Gastroesophageal sphincter (tissue), 3 donors: ENCODE measurements around the gene TECTB.

Experiments used
- EP300 ChIP-seq: sonication (generic); formaldehyde crosslinking; IDR thresholded peaks from one replicate; pipeline ENCODE4 v1.6.1; 2017; ENCODE audit warnings: antibody characterized with exemption, mild to moderate bottlenecking
- POLR2A ChIP-seq, 2 donors: fragments of 450-650 bp; IDR thresholded peaks; one replicate each; pipeline ENCODE4 v1.6.1; 2017; ENCODE audit warnings: antibody characterized with exemption in 2 of 2, mild to moderate bottlenecking in 2 of 2, moderate library complexity in 1 of 2
- TF ChIP-seq, protein P1 (sequence below), 4 experiments: fragments of 200-600 bp in 2 of 4; fragments of 450-650 bp in 2 of 4; sonication (generic) in 1 of 4; IDR thresholded peaks; one replicate each; pipeline ENCODE4 v1.5.1; 2017 to 2019; ENCODE audit warnings: antibody characterized with exemption in 4 of 4, mild to moderate bottlenecking in 2 of 4, moderate library complexity in 2 of 4

DNA sequence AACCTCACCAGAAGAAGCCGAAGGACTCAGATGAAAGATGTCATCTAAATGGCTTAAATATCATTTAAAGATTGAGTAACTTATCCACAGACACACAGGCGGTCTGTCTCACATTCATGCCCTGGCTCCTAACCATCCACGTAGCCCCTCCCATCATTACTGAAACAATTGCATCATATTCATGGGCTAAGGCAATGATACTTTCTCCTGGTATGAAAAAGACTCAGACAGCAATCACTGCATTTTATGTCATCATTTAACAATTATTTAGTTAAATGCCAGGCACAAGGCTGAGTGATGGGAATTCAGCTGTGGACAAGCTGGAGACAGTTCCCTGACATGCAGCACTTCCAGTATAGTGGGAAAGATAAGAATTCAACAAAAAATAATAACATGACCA lies 11.2 kb upstream of the TECTB start:
- TF ChIP-seq, protein P1, sequence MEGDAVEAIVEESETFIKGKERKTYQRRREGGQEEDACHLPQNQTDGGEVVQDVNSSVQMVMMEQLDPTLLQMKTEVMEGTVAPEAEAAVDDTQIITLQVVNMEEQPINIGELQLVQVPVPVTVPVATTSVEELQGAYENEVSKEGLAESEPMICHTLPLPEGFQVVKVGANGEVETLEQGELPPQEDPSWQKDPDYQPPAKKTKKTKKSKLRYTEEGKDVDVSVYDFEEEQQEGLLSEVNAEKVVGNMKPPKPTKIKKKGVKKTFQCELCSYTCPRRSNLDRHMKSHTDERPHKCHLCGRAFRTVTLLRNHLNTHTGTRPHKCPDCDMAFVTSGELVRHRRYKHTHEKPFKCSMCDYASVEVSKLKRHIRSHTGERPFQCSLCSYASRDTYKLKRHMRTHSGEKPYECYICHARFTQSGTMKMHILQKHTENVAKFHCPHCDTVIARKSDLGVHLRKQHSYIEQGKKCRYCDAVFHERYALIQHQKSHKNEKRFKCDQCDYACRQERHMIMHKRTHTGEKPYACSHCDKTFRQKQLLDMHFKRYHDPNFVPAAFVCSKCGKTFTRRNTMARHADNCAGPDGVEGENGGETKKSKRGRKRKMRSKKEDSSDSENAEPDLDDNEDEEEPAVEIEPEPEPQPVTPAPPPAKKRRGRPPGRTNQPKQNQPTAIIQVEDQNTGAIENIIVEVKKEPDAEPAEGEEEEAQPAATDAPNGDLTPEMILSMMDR (IDR thresholded peaks at IDR 0.05): no peak
- no peak for TF ChIP-seq EP300
- no peak for TF ChIP-seq POLR2A (IDR thresholded peaks at IDR 0.05)
